ENCODE results near the gene MACROH2A1.

GRCh38 chr5:135319928-135320606, 79.0 kb downstream of the MACROH2A1 start:
- TF ChIP-seq EZH2 (IDR thresholded peaks at IDR 0.05; ENCODE audit: insufficient read depth, poor library complexity, severe bottlenecking) (no peak), EZH2phosphoT487 (IDR thresholded peaks at IDR 0.05; ENCODE audit: insufficient read depth, low read depth) (no peak)
